ENCODE measurements around the gene FRG1.

- TF ChIP-seq CTCF (IDR thresholded peaks at IDR 0.05; ENCODE audit: low read depth, low read length) (no peak), POLR2A (IDR thresholded peaks at IDR 0.05; ENCODE audit: extremely low read depth, insufficient read length) (no peak)
These were observed 41.3 kb downstream of the FRG1 start for GRCh38 chr4:189981970-189982369.
